H1 (cell line): ENCODE results near the gene HLA-DMB. TPM values are rescaled to one million over a fixed set of nuclear protein-coding genes. Genes with fewer than 3 reads are reported as not detected.

ENCODE experiments used
- ATF3 ChIP-seq: IDR thresholded peaks from 2 replicates; pipeline ENCODE4 v1.6.1; 2011; ENCODE audit warnings: low read depth, mild to moderate bottlenecking, low read length; ENCODE audit not compliant: insufficient read depth
- BCL11A ChIP-seq, 2 experiments: IDR thresholded peaks; one replicate each; pipeline ENCODE4 v1.6.1; 2011; ENCODE audit warnings: low read depth in 2 of 2, low read length in 2 of 2, mild to moderate bottlenecking in 2 of 2
- CHD7 ChIP-seq: fragments of 300-600 bp; sonication (generic); IDR thresholded peaks from 2 replicates; pipeline ENCODE4 v1.7.1; 2012; ENCODE audit warnings: low read length, moderate library complexity, mild to moderate bottlenecking, inconsistent platforms; ENCODE audit not compliant: insufficient replicate concordance
- EP300 ChIP-seq, 2 experiments: IDR thresholded peaks; 1 replicate in 1 of 2; 2 replicates in 1 of 2; pipeline ENCODE4 v1.6.1; 2011 to 2012; ENCODE audit warnings: low read depth in 2 of 2, low read length in 2 of 2, mild to moderate bottlenecking in 2 of 2, borderline replicate concordance in 1 of 2, inconsistent platforms in 1 of 2, moderate library complexity in 1 of 2
- KDM5A ChIP-seq: fragments of 200-600 bp; IDR thresholded peaks from 2 replicates; pipeline ENCODE4 v1.7.1; 2012; ENCODE audit warnings: mild to moderate bottlenecking, low read length, inconsistent platforms, mixed read lengths
- NANOG ChIP-seq: IDR thresholded peaks from 2 replicates; pipeline ENCODE4 v1.6.1; 2011; ENCODE audit warnings: low read length, low read depth, mild to moderate bottlenecking, inconsistent platforms; ENCODE audit not compliant: insufficient read depth, poor library complexity, severe bottlenecking
- SIX5 ChIP-seq: IDR thresholded peaks from 2 replicates; pipeline ENCODE4 v1.6.1; 2011; ENCODE audit warnings: mild to moderate bottlenecking, low read depth, low read length
- SP1 ChIP-seq: IDR thresholded peaks from 2 replicates; pipeline ENCODE4 v1.6.1; 2011; ENCODE audit warnings: low read depth, low read length
- SP2 ChIP-seq: IDR thresholded peaks from 2 replicates; pipeline ENCODE4 v1.6.1; 2012; ENCODE audit warnings: mild to moderate bottlenecking, low read length, inconsistent platforms
- TAF7 ChIP-seq: optimal IDR thresholded peaks from 2 replicates; pipeline ENCODE3; 2011; ENCODE audit warnings: low read depth, mild to moderate bottlenecking, inconsistent platforms, low read length, moderate library complexity, borderline replicate concordance
- polyA plus RNA-seq, 7 experiments: library from polyadenylated mRNA; depleted of rRNA in 3 of 7; stranded (reverse) in 5 of 7; unstranded in 2 of 7; fragments of >200 nt in 5 of 7; fragments of 200-250 nt in 2 of 7; gene quantifications; 1 replicate in 5 of 7; 2 replicates in 1 of 7; 4 replicates in 1 of 7; pipeline versions ENCODE4 v1.2.1 to v1.2.3, GENCODE V29; 2011 to 2013; ENCODE audit warnings: missing spikeins in 2 of 7, mixed read lengths in 2 of 7
- total RNA-seq: library from RNA; stranded (reverse); fragmentation: NEBNext Ultra II Directional; extraction: Animal tissue kit (Norgen Biotek cat#: 25700); gene quantifications from 2 replicates; pipeline ENCODE4 v1.2.1, GENCODE V29; 2021

The HLA-DMB gene
- total and polyA plus RNA-seq, 2 of the 8 experiments (the other 6 are each of a cell fraction or from before 2014, with no cell fraction given): 2.7 to 4.7 TPM

- TF ChIP-seq KDM5A (no peak), NANOG (no peak), SIX5 (no peak; the same call in 1 of the 2 replicates), SP1 (no peak), SP2 (no peak), ATF3 (no peak), CHD7 (peak; percentile 65), BCL11A (IDR thresholded peaks at IDR 0.05; ENCODE audit: low read depth in 2 of 2, low read length in 2 of 2) (no peak), EP300 (IDR thresholded peaks at IDR 0.05; ENCODE audit: borderline replicate concordance in 1 of 2, low read depth in 2 of 2, low read length in 2 of 2) (no peak), TAF7 (peak; percentile 54)
Measured at GRCh38 chr6:32969685-32970412, 29.0 kb upstream of the HLA-DMB start (continued).
